NCI-H2227 treated with DMSO at 0.1 percent for 48 hours (cell line): Measurements from ENCODE around the gene OR51T1.
"Not testable (repeated sequence)": the region's sequence is repeated elsewhere in the genome, so short reads cannot be mapped to it uniquely, and the experiment has no call there.

Experiments
- DNase-seq: peaks from one replicate; lab custom pipeline; 2025; lab: John Stamatoyannopoulos, UW

The OR51T1 gene

GRCh38 chr11:4881860-4882500 is at the start of gene OR51T1:
Gene OR51T1 (plus strand): TSS chr11:4881900. CDS start chr11:4881900, 0 bp downstream.
- DNase-seq, result no peak

- no peak for DNase-seq
Measured at GRCh38 chr11:4839851-4840549, 41.7 kb upstream of the OR51T1 start.

GRCh38 chr11:4848908-4849532 is 32.7 kb upstream of the OR51T1 start, which contains the start of gene OR51S1:
Gene OR51S1 (minus strand): TSS chr11:4849208. CDS start chr11:4849208, 0 bp downstream.
- no peak for DNase-seq

- no peak for DNase-seq
Measured at GRCh38 chr11:4851033-4851432, 30.7 kb upstream of the OR51T1 start.

GRCh38 chr11:4854286-4854685 is 27.4 kb upstream of the OR51T1 start:
- not testable (repeated sequence) for DNase-seq

- no peak for DNase-seq
Measured at GRCh38 chr11:4862447-4863236, 19.1 kb upstream of the OR51T1 start.

- no peak for DNase-seq
Measured at GRCh38 chr11:4863876-4864275, 17.8 kb upstream of the OR51T1 start.

- DNase-seq, result no peak
Measured at GRCh38 chr11:4865855-4866254, 15.8 kb upstream of the OR51T1 start.

GRCh38 chr11:4881188-4881587 is 512 bp upstream of the OR51T1 start:
- DNase-seq, result no peak

GRCh38 chr11:4882543-4882942 is 843 bp downstream of the OR51T1 start:
- no peak for DNase-seq

- no peak for DNase-seq
Measured at GRCh38 chr11:4884361-4884760, 2.7 kb downstream of the OR51T1 start.

GRCh38 chr11:4886186-4886585 is 4.5 kb downstream of the OR51T1 start:
- no peak for DNase-seq

- DNase-seq, result no peak
Measured at GRCh38 chr11:4887591-4887990, 5.9 kb downstream of the OR51T1 start.

GRCh38 chr11:4890279-4890678 is 8.6 kb downstream of the OR51T1 start:
- no peak for DNase-seq

- no peak for DNase-seq
Measured at GRCh38 chr11:4891996-4892640, 10.4 kb downstream of the OR51T1 start.

GRCh38 chr11:4903484-4903883 is 21.8 kb downstream of the OR51T1 start, which contains the start of gene OR51A7:
Gene OR51A7 (plus strand): TSS chr11:4903783. CDS start chr11:4907370, 3,587 bp downstream.
- no peak for DNase-seq

GRCh38 chr11:4916581-4916980 is 34.9 kb downstream of the OR51T1 start:
- no peak for DNase-seq

- no peak for DNase-seq
Measured at GRCh38 chr11:4919250-4919649, 37.5 kb downstream of the OR51T1 start, which contains the start of gene OR51G2. Gene OR51G2 (minus strand): TSS chr11:4919350. CDS start chr11:4915663, 3,687 bp downstream.

- DNase-seq, result no peak
Measured at GRCh38 chr11:4921796-4922195, 40.1 kb downstream of the OR51T1 start.

- no peak for DNase-seq
Measured at GRCh38 chr11:4922304-4922703, 40.6 kb downstream of the OR51T1 start.

GRCh38 chr11:4924239-4924638 is 42.5 kb downstream of the OR51T1 start, which contains the start of gene OR51G1:
Gene OR51G1 (minus strand): TSS chr11:4924339. CDS start chr11:4924339, 0 bp downstream.
- no peak for DNase-seq
